ENCODE data around the gene TTN. TPM values are rescaled to one million over a fixed set of nuclear protein-coding genes. Genes with fewer than 3 reads are reported as not detected.

TTN gene
- total RNA-seq, 1 experiment from 2014 or later, result under 0.01 TPM

DNA sequence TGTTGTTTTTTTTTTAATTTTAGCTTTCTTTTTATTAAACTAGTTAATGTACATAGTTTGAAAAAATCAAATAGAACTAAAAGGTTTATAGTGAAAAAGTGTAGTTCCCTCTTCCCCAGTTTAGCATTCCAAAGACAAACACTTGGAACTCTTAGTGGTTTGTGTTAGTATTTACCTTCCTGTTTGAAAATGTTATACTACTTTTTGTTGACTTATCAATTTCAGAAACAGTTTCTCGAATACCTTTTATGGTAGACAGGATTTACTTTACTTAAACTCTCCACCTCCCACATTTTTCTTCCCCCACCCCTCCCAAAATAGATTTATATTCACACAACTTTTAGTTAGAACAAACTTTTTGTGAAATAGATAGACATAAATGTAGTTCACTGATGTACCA lies 300.3 kb downstream of the TTN start:
- Histone ChIP-seq H3K27ac (ENCODE audit: low read length) (no peak overlapping the region), H3K4me1 (ENCODE audit: low read length) (no peaks in the 10 kb centered on the region), H3K79me2 (ENCODE audit: low read length) (peaks cover 33% of the 10 kb centered on the region), H2AFZ (ENCODE audit: low read length) (no peak overlapping the region), H3K9me3 (ENCODE audit: low read length) (no peaks in the 10 kb centered on the region), H4K20me1 (ENCODE audit: insufficient read depth, low read depth, low read length) (no peaks in the 10 kb centered on the region), H3K9ac (ENCODE audit: low read length) (no peak overlapping the region), H3K36me3 (ENCODE audit: insufficient read depth, low read length) (peaks cover 31% of the 10 kb centered on the region), H3K4me3 (ENCODE audit: low read length) (no peak overlapping the region), H3K4me2 (ENCODE audit: low read depth, low read length, poor library complexity, severe bottlenecking) (no peak overlapping the region), H3K9me2 (replicated peaks; ENCODE audit: insufficient read depth, low read length) (no peaks in the 10 kb centered on the region), H3K27me3 (ENCODE audit: low read length) (no peaks in the 10 kb centered on the region)
- no peak for DNase-seq

- no peak for DNase-seq
- no peak overlapping the region for H3K27ac ChIP-seq (ENCODE audit: low read length)
- no peaks in the 10 kb centered on the region for H3K27me3 ChIP-seq (ENCODE audit: low read length)
These were observed 300.7 kb downstream of the TTN start for GRCh38 chr2:178506524-178506923.

GRCh38 chr2:178506101-178506500 lies 301.1 kb downstream of the TTN start:
- Histone ChIP-seq H3K4me3 (ENCODE audit: low read length) (no peak overlapping the region), H2AFZ (ENCODE audit: low read length) (no peak overlapping the region), H3K27me3 (ENCODE audit: low read length) (no peaks in the 10 kb centered on the region), H4K20me1 (ENCODE audit: insufficient read depth, low read depth, low read length) (no peaks in the 10 kb centered on the region), H3K36me3 (ENCODE audit: insufficient read depth, low read length) (peaks cover 36% of the 10 kb centered on the region), H3K79me2 (ENCODE audit: low read length) (peaks cover 33% of the 10 kb centered on the region), H3K27ac (ENCODE audit: low read length) (no peak overlapping the region), H3K9me3 (ENCODE audit: low read length) (no peaks in the 10 kb centered on the region), H3K9ac (ENCODE audit: low read length) (no peak overlapping the region), H3K9me2 (replicated peaks; ENCODE audit: insufficient read depth, low read length) (no peaks in the 10 kb centered on the region), H3K4me2 (ENCODE audit: low read depth, low read length, poor library complexity, severe bottlenecking) (no peak overlapping the region), H3K4me1 (ENCODE audit: low read length) (no peaks in the 10 kb centered on the region)
- no peak for DNase-seq

More at GRCh38 chr2:178506524-178506923, 300.7 kb downstream of the TTN start:
- Histone ChIP-seq H3K4me3 (ENCODE audit: low read length) (no peak overlapping the region), H2AFZ (ENCODE audit: low read length) (no peak overlapping the region), H4K20me1 (ENCODE audit: insufficient read depth, low read depth, low read length) (no peaks in the 10 kb centered on the region), H3K9me2 (replicated peaks; ENCODE audit: insufficient read depth, low read length) (no peaks in the 10 kb centered on the region), H3K9ac (ENCODE audit: low read length) (no peak overlapping the region), H3K4me2 (ENCODE audit: low read depth, low read length, poor library complexity, severe bottlenecking) (no peak overlapping the region), H3K79me2 (ENCODE audit: low read length) (peaks cover 33% of the 10 kb centered on the region), H3K9me3 (ENCODE audit: low read length) (no peaks in the 10 kb centered on the region), H3K4me1 (ENCODE audit: low read length) (no peaks in the 10 kb centered on the region), H3K36me3 (ENCODE audit: insufficient read depth, low read length) (peaks cover 32% of the 10 kb centered on the region)

GRCh38 chr2:178502751-178503150 lies 304.5 kb downstream of the TTN start:
- Histone ChIP-seq H3K36me3 (ENCODE audit: insufficient read depth, low read length) (peaks cover 56% of the 10 kb centered on the region), H4K20me1 (ENCODE audit: insufficient read depth, low read depth, low read length) (no peaks in the 10 kb centered on the region), H3K4me2 (ENCODE audit: low read depth, low read length, poor library complexity, severe bottlenecking) (no peak overlapping the region), H3K9me3 (ENCODE audit: low read length) (no peaks in the 10 kb centered on the region), H3K4me1 (ENCODE audit: low read length) (peaks cover 6% of the 10 kb centered on the region), H3K4me3 (ENCODE audit: low read length) (no peak overlapping the region), H2AFZ (ENCODE audit: low read length) (no peak overlapping the region), H3K27ac (ENCODE audit: low read length) (no peak overlapping the region), H3K9ac (ENCODE audit: low read length) (no peak overlapping the region), H3K27me3 (ENCODE audit: low read length) (no peaks in the 10 kb centered on the region), H3K79me2 (ENCODE audit: low read length) (peaks cover 19% of the 10 kb centered on the region), H3K9me2 (replicated peaks; ENCODE audit: insufficient read depth, low read length) (no peaks in the 10 kb centered on the region)
- DNase-seq, result no peak

- Histone ChIP-seq H2AFZ (ENCODE audit: low read length) (no peak overlapping the region), H3K27ac (ENCODE audit: low read length) (no peak overlapping the region), H3K9ac (ENCODE audit: low read length) (no peak overlapping the region), H3K4me1 (ENCODE audit: low read length) (peaks cover 11% of the 10 kb centered on the region), H3K9me3 (ENCODE audit: low read length) (no peaks in the 10 kb centered on the region), H3K4me3 (ENCODE audit: low read length) (no peak overlapping the region), H3K79me2 (ENCODE audit: low read length) (peaks cover 19% of the 10 kb centered on the region), H3K36me3 (ENCODE audit: insufficient read depth, low read length) (peaks cover 67% of the 10 kb centered on the region), H3K9me2 (replicated peaks; ENCODE audit: insufficient read depth, low read length) (no peaks in the 10 kb centered on the region), H4K20me1 (ENCODE audit: insufficient read depth, low read depth, low read length) (no peaks in the 10 kb centered on the region), H3K4me2 (ENCODE audit: low read depth, low read length, poor library complexity, severe bottlenecking) (no peak overlapping the region), H3K27me3 (ENCODE audit: low read length) (no peaks in the 10 kb centered on the region)
- DNase-seq, result no peak
These were observed 307.6 kb downstream of the TTN start for GRCh38 chr2:178499640-178500039.

- H3K9me3 ChIP-seq (ENCODE audit: low read length), result no peaks in the 10 kb centered on the region
- H3K9me2 ChIP-seq (replicated peaks; ENCODE audit: insufficient read depth, low read length), result no peaks in the 10 kb centered on the region
- no peak overlapping the region for H3K27ac ChIP-seq (ENCODE audit: low read length)
- H3K79me2 ChIP-seq (ENCODE audit: low read length), result peaks cover 24% of the 10 kb centered on the region
- no peak overlapping the region for H3K9ac ChIP-seq (ENCODE audit: low read length)
- H3K36me3 ChIP-seq (ENCODE audit: insufficient read depth, low read length), result peaks cover 79% of the 10 kb centered on the region
- H4K20me1 ChIP-seq (ENCODE audit: insufficient read depth, low read depth, low read length), result no peaks in the 10 kb centered on the region
- H3K4me3 ChIP-seq (ENCODE audit: low read length), result no peak overlapping the region
- DNase-seq, result peak; percentile 51
- no peak overlapping the region for H3K4me2 ChIP-seq (ENCODE audit: low read depth, low read length, poor library complexity, severe bottlenecking)
- H2AFZ ChIP-seq (ENCODE audit: low read length), result no peak overlapping the region
- peaks cover 11% of the 10 kb centered on the region for H3K4me1 ChIP-seq (ENCODE audit: low read length)
- no peaks in the 10 kb centered on the region for H3K27me3 ChIP-seq (ENCODE audit: low read length)
These were observed 309.1 kb downstream of the TTN start for GRCh38 chr2:178498137-178498536.

- no peak overlapping the region for H2AFZ ChIP-seq (ENCODE audit: low read length)
- no peak overlapping the region for H3K27ac ChIP-seq (ENCODE audit: low read length)
- H3K27me3 ChIP-seq (ENCODE audit: low read length), result no peaks in the 10 kb centered on the region
- DNase-seq, result no peak
- H4K20me1 ChIP-seq (ENCODE audit: insufficient read depth, low read depth, low read length), result no peaks in the 10 kb centered on the region
- peaks cover 11% of the 10 kb centered on the region for H3K4me1 ChIP-seq (ENCODE audit: low read length)
- peaks cover 76% of the 10 kb centered on the region for H3K36me3 ChIP-seq (ENCODE audit: insufficient read depth, low read length)
- no peak overlapping the region for H3K4me3 ChIP-seq (ENCODE audit: low read length)
- H3K4me2 ChIP-seq (ENCODE audit: low read depth, low read length, poor library complexity, severe bottlenecking), result no peak overlapping the region
- peaks cover 31% of the 10 kb centered on the region for H3K79me2 ChIP-seq (ENCODE audit: low read length)
- no peaks in the 10 kb centered on the region for H3K9me3 ChIP-seq (ENCODE audit: low read length)
- H3K9me2 ChIP-seq (replicated peaks; ENCODE audit: insufficient read depth, low read length), result no peaks in the 10 kb centered on the region
- no peak overlapping the region for H3K9ac ChIP-seq (ENCODE audit: low read length)
These were observed 311.2 kb downstream of the TTN start for GRCh38 chr2:178496049-178496448.

GRCh38 chr2:178491612-178492011 lies 315.6 kb downstream of the TTN start:
- no peak overlapping the region for H3K9ac ChIP-seq (ENCODE audit: low read length)
- no peak overlapping the region for H3K27ac ChIP-seq (ENCODE audit: low read length)
- H3K9me2 ChIP-seq (replicated peaks; ENCODE audit: insufficient read depth, low read length), result no peaks in the 10 kb centered on the region
- no peak for DNase-seq
- no peaks in the 10 kb centered on the region for H3K27me3 ChIP-seq (ENCODE audit: low read length)
- H3K79me2 ChIP-seq (ENCODE audit: low read length), result peaks cover 63% of the 10 kb centered on the region
- no peaks in the 10 kb centered on the region for H3K4me1 ChIP-seq (ENCODE audit: low read length)
- H2AFZ ChIP-seq (ENCODE audit: low read length), result no peak overlapping the region
- peaks cover 62% of the 10 kb centered on the region for H3K36me3 ChIP-seq (ENCODE audit: insufficient read depth, low read length)
- no peaks in the 10 kb centered on the region for H4K20me1 ChIP-seq (ENCODE audit: insufficient read depth, low read depth, low read length)
- no peak overlapping the region for H3K4me3 ChIP-seq (ENCODE audit: low read length)
- no peak overlapping the region for H3K4me2 ChIP-seq (ENCODE audit: low read depth, low read length, poor library complexity, severe bottlenecking)
- H3K9me3 ChIP-seq (ENCODE audit: low read length), result no peaks in the 10 kb centered on the region

- no peak overlapping the region for H3K9ac ChIP-seq (ENCODE audit: low read length)
- H4K20me1 ChIP-seq (ENCODE audit: insufficient read depth, low read depth, low read length), result 0 out of 2 replicates have a peak, but pooled peaks cover 13% of the 10 kb centered on the region
- no peaks in the 10 kb centered on the region for H3K9me2 ChIP-seq (replicated peaks; ENCODE audit: insufficient read depth, low read length)
- peaks cover 10% of the 10 kb centered on the region; the same call in 1 of the 2 replicates for H3K36me3 ChIP-seq (ENCODE audit: insufficient read depth, low read length)
- H3K79me2 ChIP-seq (ENCODE audit: low read length), result peaks cover 97% of the 10 kb centered on the region
- H3K27ac ChIP-seq (ENCODE audit: low read length), result no peak overlapping the region
- no peak overlapping the region for H3K4me2 ChIP-seq (ENCODE audit: low read depth, low read length, poor library complexity, severe bottlenecking)
- H2AFZ ChIP-seq (ENCODE audit: low read length), result no peak overlapping the region
- peaks cover 31% of the 10 kb centered on the region for H3K4me1 ChIP-seq (ENCODE audit: low read length)
- no peak overlapping the region for H3K4me3 ChIP-seq (ENCODE audit: low read length)
- no peak for DNase-seq
- no peaks in the 10 kb centered on the region for H3K9me3 ChIP-seq (ENCODE audit: low read length)
- H3K27me3 ChIP-seq (ENCODE audit: low read length), result no peaks in the 10 kb centered on the region
These were observed 321.9 kb downstream of the TTN start for GRCh38 chr2:178485356-178485755.
